ENCODE measurements around the gene MANSC1. TPM values are rescaled to one million over a fixed set of nuclear protein-coding genes. Genes with fewer than 3 reads are reported as not detected.

MANSC1 gene
- total and polyA plus RNA-seq, 7 donors = 5.8 to 21.4 (median 11.6) TPM

DNA sequence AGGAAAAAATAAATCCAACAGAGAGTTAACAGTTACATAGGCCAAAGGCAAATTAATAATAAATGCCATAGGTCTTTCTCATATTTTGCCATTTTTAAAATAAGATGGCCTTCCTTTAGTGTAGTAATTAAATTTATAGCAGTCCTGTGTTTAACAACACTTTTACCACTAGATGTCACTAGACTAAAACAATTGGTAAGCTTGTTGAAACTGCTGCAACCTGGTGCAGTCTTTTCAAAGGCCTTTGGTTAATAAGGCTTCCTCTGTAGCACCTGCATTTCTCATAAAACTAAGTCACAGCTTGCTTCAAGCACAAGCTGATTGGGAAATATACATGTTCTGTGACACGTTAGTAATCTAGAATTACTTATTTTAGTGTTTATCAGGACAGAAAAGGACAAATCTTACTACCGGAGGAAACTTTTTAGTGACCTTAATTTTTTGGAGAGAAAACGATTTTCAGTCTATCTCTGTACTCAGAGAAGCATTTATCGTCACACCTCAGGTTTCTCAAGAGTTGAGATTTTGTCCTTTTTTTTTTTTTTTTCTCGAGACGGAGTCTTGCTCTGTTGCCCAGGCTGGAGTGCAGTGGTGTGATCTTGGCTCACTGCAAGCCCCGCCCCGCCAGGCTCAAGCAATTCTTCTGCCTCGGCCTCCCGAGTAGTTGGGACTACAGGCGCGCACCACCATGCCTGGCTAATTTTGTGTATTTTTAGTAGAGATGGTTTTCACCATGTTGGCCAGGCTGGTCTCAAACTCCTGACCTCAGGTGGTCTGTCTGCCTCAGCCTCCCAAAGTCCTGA is 26.8 kb upstream of the MANSC1 start:
- intact Hi-C loops (cut with DNase I) = loop anchor here (1.0 to 5.0 kb wide), 3 partner anchors 185 to 328 kb away; partner anchors contain the start of gene DUSP16
- TF ChIP-seq EP300 (IDR thresholded peaks at IDR 0.05) = no peak
- TF ChIP-seq, protein P1, sequence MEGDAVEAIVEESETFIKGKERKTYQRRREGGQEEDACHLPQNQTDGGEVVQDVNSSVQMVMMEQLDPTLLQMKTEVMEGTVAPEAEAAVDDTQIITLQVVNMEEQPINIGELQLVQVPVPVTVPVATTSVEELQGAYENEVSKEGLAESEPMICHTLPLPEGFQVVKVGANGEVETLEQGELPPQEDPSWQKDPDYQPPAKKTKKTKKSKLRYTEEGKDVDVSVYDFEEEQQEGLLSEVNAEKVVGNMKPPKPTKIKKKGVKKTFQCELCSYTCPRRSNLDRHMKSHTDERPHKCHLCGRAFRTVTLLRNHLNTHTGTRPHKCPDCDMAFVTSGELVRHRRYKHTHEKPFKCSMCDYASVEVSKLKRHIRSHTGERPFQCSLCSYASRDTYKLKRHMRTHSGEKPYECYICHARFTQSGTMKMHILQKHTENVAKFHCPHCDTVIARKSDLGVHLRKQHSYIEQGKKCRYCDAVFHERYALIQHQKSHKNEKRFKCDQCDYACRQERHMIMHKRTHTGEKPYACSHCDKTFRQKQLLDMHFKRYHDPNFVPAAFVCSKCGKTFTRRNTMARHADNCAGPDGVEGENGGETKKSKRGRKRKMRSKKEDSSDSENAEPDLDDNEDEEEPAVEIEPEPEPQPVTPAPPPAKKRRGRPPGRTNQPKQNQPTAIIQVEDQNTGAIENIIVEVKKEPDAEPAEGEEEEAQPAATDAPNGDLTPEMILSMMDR (IDR thresholded peaks at IDR 0.05) = peak; percentile 60 to 84 (median 67)

DNA sequence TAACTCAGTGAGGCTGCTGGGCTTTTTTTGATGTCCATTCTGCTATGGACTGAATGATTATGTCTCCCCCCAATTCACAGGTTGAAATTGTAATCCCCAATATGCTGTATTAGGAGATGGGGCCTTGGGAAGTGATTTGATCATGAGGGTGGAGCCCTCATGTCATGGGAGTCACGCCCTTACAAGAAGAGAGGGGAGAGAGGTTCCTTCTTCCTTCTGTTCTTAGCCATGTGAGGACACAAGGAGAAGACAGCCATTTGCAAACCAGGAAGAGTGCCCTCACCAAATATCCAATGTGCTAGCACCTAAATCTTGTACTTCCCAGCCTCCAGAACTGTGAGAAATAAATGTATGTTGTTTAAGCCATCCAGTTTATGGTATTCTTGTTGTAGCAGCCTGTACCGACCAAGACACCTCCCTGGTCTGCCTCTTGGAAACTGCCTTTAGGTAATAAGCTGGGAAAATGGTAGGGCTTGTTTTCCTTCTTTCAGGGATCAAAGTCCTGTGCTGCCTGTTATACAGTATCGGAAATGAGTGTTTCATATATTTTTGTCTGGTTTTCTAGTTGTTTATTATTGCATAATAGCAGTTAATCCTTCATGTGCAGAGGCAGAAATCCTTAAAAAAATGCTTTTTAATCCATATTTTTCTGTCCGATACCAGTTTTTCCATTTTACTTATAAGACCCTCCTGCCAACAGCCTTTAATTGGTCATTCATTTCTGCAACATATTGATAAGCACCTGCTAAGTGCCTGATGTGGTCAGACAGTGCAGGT is 23.1 kb upstream of the MANSC1 start:
- no peak for TF ChIP-seq POLR2AphosphoS5 (IDR thresholded peaks at IDR 0.05)
- TF ChIP-seq, protein P1 (IDR thresholded peaks at IDR 0.05) = no peak
- no peak for TF ChIP-seq EP300 (IDR thresholded peaks at IDR 0.05)
- TF ChIP-seq POLR2A (IDR thresholded peaks at IDR 0.05) = no peak
- no peak overlapping the region for H3K27ac ChIP-seq
- no peaks in the 10 kb centered on the region for H3K27me3 ChIP-seq
- H3K4me1 ChIP-seq = no peaks in the 10 kb centered on the region
- H3K36me3 ChIP-seq = peaks cover 0 to 14% (median 0%) of the 10 kb centered on the region in 4 donors
- H3K9me3 ChIP-seq = no peaks in the 10 kb centered on the region
- intact Hi-C loops (cut with DNase I) = no loop called here
- no peak for DNase-seq
- 47 to 78% methylated on average over 4 of the region's 4 CpGs for WGBS, 2 donors
- no peak overlapping the region for H3K4me3 ChIP-seq

More for the DNA sequence above, 26.8 kb upstream of the MANSC1 start:
- Histone ChIP-seq H3K9me3 (no peaks in the 10 kb centered on the region), H3K27ac (no peak overlapping the region), H3K36me3 (peaks cover 0 to 14% (median 0%) of the 10 kb centered on the region in 4 donors), H3K4me3 (no peak overlapping the region), H3K27me3 (no peaks in the 10 kb centered on the region), H3K4me1 (no peaks in the 10 kb centered on the region)
- 80 to 85% methylated on average over 12 of the region's 12 CpGs for WGBS, 2 donors
- no peak for DNase-seq

DNA sequence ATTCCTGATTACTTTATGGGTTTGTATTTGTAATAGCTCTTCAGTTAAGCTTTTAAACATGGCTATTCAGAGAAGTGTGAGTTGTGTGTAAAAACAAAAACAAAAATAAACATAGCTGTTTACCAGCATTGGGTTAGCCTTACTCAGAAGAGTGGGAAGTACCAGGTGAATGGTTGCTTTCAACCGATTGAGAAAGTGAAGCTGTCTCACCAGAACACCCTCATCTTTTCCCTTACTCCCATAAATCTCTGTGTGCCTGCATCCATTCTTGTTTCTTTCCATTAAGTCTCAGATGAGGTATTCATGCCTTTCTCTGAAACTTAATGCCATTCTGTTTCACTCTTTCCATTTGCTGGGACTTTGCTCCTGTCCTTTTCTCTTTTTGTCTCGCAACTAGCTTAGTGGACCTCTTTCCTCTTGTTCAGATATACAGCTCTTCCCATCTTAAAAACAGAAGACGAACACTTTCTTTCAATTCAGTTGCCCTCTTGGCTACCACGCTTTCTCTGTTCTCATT is 17.5 kb upstream of the MANSC1 start:
- intact Hi-C loops (cut with DNase I) = no loop called here
- no peak overlapping the region for H3K4me3 ChIP-seq
- 93% methylated on average over 4 of the region's 4 CpGs for WGBS, 2 donors
- no peaks in the 10 kb centered on the region for H3K27me3 ChIP-seq
- DNase-seq = no peak
- peaks cover 0 to 19% (median 0%) of the 10 kb centered on the region in 4 donors for H3K36me3 ChIP-seq
- H3K27ac ChIP-seq = no peak overlapping the region
- no peaks in the 10 kb centered on the region for H3K9me3 ChIP-seq
- TF ChIP-seq, protein P1 (IDR thresholded peaks at IDR 0.05) = peak in 1 of 4 experiments; percentile 7
- TF ChIP-seq POLR2AphosphoS5 (IDR thresholded peaks at IDR 0.05) = no peak
- peaks cover 0 to 6% (median 3%) of the 10 kb centered on the region in 4 donors for H3K4me1 ChIP-seq

DNA sequence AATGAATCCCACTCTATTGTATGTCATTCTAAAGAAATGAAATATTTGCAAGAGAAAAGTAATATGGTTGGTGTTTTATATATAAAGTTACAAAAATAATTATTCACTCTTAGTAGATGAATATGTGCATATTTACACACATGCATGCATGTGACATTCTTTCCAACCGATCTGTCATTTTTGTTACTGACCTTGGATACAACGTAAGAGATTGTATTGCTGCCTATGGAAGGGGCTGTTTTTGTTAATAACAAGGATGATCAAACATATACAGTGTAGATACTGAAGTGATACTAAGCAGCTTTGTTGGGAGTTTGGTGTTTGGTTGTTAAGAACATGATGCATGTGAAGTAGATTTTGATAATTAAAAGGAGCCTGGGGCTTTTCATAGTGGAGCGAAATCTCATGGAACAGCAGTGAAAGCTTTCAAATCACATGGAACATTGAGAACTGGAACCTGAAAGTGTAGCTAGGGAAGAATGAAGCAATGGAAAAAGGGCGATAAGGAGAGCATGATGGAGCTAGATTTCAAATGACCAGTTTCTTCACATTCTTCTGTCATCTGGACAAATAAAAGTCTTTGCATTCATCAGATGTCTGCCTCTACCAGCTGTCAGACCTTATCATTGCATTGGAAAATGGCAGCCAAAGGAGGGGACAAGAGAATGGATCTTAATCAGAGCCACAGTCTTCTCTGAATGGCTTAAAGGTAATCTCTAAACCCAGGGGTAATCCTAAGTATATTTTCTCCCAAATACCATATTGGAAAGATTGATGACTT is 16.8 kb upstream of the MANSC1 start:
- Histone ChIP-seq H3K9me3 (no peaks in the 10 kb centered on the region), H3K27me3 (no peaks in the 10 kb centered on the region), H3K36me3 (peaks cover 0 to 18% (median 0%) of the 10 kb centered on the region in 4 donors), H3K4me3 (no peak overlapping the region), H3K4me1 (peaks cover 0 to 6% (median 3%) of the 10 kb centered on the region in 4 donors), H3K27ac (no peak overlapping the region)
- intact Hi-C loops (cut with DNase I) = no loop called here
- no peak for DNase-seq
- 92 to 96% methylated on average over 4 of the region's 4 CpGs for WGBS, 2 donors
- TF ChIP-seq POLR2A (IDR thresholded peaks at IDR 0.05) (no peak), EP300 (IDR thresholded peaks at IDR 0.05) (no peak), POLR2AphosphoS5 (IDR thresholded peaks at IDR 0.05) (no peak)
- TF ChIP-seq, protein P1 (IDR thresholded peaks at IDR 0.05) = no peak

Data from sigmoid colon (tissue), 7 donors.